HL-60/S4 (cell line): ENCODE measurements around the gene DES.
"Not testable (repeated sequence)": the region's sequence is repeated elsewhere in the genome, so short reads cannot be mapped to it uniquely, and the experiment has no call there.

Source experiments
- in situ Hi-C: fragments of 300-500 bp; cut with MboI; formaldehyde crosslinking; loops from 2 replicates; pipeline ENCODE4 v1.14.3; 2022; ENCODE audit warnings: low sequenced_read_pairs

The DES gene

DNA sequence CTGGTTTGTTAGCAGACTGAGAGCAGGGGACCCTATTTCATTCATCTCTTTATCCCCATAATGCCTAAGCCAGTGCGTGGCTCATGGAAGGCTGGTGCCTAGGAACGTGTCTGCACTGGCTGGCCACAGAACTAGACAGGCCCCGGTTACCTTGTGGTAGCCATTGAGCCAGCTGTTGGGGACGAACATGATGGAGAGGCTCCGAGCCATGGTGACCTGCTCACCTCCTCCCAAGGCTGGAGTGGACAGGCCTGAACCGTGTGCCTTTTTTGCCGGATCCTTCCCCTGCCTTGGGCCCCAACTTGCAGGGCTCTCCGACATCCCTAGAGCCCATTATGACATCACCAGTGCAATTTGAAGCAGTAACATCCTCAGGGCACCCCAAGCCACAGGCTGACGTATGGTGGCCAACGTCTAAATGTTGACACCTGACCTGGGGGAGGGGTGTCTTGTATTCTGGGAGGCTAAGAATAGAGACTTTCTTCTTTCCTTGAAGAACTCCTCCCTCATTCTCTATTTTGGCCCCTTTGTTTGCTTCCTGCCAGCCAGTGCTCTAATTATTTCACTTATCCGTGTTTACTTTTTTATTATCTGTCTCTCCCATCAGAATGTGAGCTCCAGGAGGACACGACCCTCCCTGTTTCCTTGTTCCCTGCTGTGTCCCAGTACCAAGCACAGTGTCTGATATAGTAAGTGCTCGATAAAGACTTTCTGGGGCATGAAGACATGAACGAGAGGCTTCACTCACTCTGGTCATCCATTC, 18.3 kb upstream of the DES start:
- in situ Hi-C loops, result loop anchor here (5.0 kb wide), 1 partner anchor 132 kb away; no protein-coding TSS in a partner anchor

DNA sequence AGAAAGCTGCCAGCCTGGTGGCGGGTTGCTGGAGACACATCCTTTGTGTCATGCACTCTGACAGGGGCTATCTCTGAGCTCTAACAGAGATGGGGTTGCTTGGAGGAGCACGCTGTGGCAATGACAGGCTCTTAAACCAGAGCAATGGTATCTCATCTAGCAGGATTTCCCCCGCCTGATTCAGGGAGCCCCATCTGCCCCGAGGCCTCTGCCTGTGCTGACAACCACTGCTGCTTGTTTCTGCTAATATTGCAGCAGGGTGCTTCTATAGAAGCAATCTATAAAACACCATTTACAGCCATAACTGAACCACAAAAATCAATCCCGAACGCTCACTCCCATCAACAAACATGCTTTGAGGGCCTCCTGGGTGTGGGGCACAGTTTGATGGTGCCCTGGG, 17.6 kb upstream of the DES start:
- in situ Hi-C loops, result no loop called here

DNA sequence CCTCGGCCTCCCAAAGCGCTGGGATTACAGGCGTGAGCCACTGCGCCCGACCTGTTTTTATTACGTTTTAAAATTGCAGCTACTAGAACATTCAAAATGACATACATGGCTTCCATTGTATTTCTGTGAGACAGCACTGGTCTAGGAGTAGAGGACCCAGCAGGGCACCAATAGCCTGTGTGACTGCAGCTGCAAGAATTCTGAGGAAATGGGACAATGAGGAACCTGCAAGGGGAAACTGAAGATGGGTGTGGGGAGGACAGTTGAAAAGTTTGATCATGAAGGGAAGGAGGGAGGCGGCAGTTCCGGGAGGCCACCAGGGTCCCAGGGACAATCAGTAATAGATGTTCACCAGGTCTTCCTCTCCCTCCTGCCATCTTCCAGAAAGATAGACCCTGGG, 16.6 kb upstream of the DES start:
- in situ Hi-C loops, result no loop called here

DNA sequence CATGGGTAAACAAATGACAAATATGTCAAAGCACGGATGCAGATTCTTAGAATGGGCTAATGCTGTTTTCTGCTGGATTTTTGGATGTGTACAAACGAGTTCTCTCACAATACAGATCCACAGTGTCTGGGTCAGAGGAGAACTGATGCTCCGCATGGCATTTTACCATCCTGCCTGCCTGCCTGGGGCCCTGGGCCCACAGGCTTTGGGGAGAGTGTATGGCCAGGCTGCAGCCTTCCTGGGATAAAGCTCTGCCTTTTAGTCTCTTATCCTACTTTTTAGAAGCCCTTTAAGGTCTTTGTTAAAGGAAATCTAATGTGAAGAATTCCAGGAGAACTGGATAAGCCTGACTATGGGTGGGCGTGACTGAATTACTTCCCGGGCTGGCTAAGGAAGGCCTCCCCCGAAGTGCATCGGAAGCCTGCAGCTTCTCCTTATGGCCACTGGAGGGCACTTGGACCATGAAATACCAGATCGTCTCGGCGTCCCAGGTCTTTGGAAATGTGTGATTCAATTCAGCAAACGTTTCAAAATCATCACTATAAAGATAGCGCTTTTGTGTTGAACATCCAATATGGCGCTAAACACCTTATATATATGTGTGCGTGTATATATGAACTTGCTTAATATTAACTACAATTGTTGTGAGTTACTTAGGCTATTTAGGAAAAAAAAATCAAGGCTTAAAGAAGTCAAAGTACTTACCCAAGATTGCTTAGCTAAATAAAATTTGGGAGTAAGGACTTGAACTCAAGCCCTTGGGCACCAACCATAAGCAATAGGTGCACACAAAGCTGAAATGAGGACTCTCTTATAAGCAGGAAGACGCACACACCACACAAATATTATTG, 15.3 kb upstream of the DES start:
- in situ Hi-C loops, result no loop called here

DNA sequence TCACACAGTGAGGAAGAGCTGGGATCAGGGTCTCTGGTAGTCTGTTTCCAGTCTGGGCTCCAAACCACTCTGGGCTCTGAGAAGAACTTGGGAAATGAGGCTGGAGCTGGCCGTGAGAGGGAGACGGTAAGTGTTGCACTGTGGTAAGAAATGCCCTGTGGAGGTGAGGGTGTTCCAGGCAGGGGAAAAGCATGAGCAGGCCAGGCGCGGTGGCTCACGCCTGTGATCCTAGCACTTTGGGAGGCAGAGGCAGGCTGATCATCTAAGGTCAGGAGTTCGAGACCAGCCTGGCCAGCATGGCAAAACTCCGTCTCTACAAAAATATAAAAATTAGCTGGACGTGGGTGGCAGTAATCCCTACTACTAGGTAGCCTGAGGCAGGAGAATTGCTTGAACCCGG, 14.3 kb upstream of the DES start:
- in situ Hi-C loops, result no loop called here

DNA sequence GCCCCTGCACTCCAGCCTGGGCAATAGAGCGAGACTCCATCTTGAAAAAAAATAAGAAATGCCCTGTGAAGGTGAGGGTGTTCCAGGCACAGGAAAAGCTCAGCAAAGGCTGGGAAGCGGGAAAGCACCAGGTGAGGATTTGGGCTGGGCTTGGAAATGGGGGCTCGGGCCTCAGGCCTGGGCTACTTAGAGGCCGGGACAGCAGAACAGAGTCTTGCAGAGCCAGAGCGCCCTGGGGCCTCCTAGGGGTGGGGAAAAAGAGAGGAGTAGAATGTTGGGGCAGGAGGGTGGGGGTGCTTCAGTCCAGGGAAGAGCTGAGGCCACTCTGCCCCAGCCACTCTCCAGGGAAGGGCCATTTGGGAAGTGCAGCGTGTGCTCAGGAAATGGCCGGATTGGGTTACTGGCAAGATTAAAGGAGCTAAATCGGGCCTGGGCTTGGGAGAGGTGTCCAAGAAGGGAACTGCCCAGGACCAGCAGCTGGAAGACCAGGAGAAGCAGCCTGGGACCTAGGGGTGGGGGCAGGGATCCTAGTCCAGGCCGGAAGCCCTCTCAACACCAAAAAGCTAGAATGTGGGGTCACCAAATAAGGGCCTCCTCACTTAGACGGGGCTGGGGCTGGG, 13.8 kb upstream of the DES start:
- in situ Hi-C loops, result no loop called here

DNA sequence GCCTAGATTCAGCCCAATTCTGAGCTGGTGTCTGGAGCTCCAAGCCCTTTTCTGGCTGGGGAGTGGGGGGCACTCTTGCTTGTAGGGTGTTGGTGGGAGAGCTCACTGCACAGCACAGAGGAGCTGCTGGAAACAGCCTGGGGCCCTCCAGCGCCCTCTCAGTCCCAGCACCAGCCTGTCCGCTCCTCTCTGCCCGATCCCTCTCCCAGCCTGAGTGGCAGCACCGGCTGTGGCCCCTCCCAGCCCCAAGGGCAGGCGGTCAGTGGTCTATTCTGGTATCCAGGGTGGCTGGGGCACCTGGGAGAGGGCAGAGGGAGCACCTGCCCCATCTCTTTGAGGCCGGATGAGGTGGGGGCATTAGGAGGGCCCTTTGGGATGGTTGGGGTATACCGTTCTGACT, 13.2 kb upstream of the DES start:
- in situ Hi-C loops, result no loop called here

DNA sequence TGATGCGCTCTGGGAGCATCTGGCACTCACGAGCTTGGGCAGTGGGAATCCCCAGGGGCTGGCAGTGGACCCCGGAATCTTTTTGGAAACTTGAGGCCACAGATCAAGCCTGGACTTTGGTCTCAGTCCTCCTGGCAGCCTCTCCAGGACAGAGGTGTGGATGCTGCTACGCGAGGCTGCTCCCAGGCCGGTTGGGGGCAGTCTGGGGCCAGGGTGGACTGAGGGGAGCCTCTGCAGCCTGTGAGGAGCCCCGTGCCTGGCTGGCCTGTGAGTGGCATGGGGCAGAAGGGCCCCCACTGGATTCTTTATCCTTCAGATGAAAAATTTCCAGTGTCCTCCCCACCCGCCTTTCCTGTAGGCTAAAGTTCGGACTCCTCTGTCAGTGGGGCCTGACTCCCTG, 12.7 kb upstream of the DES start:
- in situ Hi-C loops, result no loop called here

DNA sequence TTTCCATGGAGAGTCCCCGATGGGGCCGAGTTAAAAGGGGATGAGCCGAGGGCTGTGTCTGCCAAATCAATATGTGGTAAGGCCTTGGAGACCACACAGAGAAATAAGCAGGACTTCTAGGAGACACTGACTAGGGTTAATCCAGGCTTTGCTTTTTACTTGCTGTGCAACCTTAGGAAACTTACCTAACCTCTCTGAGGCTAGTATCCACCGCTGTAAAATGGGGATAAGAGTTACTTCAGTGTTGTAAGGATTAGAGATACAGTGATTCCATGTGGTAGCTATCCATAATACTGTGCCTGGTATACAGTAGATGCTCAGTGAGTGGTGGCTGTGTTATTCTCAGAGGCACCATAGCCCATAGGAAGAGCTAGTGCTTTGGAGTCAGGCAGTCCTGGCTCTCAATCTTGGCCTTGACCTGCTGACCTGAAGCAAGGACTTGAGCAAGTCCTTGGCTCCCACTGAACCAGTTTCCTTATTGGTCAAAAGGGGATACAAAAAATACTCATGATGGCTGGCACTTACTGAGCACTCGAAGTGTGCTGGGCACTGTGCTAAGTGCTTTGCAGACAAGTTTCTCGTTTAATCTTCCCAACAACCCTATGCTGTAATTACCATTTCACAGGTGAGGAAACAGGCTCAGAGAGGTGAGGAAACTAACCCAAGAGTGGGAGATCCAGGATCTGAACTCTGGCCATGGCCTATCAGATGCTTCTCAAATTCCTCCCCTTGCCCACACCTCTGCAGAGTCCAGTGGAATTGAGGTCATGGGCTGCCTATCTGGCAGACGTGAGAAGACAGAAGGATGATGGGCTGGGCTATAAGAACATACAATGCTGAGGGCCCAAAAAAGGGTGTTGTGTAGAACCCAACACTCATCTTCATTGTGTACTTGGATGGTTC, 12.0 kb upstream of the DES start:
- in situ Hi-C loops, result no loop called here

DNA sequence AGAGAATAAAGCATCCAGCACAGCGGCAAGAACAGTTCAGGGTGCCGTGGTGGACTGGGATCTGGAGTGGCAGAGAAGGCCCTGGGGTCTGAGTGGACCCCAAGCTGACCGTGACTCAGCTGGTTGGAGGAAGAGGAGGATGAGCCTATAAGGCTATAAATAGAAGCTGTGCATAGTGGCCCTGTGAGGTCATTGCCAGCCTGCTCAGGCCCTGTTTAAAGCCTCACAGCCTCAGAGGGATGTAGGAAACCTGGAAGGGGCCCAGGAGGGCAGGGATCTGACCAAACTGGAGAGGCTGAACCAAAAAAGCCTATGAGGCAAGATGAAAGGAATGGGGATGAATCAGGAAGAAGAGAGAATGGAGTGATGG, 11.3 kb upstream of the DES start:
- in situ Hi-C loops, result no loop called here

DNA sequence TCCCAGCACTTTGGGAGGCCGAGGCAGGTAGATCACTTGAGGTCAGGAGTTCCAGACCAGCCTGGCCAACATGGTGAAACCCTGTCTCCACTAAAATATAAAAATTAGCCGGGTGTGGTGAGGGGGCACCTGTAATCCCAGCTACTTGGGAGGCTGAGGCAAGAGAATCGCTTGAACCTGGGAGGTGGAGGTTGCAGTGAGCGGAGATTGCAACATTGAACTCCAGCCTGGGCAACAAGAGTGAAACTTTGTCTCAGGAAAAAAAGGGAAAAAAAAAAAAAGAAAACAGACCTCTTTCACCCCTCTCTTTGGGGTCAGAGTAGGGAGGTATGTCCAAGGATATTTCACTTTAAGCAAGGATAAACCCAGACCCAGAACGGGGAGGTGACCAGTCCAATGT, 10.8 kb upstream of the DES start:
- in situ Hi-C loops, result not testable (repeated sequence)

DNA sequence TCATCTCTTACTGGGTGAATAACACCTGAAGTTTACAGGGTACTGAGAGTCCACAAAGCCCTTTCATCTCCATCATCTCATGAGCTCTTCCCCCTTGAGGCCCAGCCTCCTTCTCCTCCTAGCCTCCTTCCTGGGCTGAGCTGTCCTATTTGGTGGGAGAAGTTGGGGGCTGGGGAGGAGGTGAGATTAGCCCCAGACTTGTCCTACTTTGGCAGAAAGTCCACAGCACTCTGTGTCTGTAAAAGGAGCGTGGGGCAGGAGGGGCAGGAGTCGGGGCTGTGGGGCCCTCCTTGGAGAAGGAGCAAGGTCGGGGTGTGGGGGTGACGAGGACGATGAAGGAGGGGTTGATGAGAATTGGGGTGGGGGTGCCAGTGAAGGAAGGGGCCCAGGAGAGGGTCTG, 10.0 kb upstream of the DES start:
- in situ Hi-C loops, result no loop called here

DNA sequence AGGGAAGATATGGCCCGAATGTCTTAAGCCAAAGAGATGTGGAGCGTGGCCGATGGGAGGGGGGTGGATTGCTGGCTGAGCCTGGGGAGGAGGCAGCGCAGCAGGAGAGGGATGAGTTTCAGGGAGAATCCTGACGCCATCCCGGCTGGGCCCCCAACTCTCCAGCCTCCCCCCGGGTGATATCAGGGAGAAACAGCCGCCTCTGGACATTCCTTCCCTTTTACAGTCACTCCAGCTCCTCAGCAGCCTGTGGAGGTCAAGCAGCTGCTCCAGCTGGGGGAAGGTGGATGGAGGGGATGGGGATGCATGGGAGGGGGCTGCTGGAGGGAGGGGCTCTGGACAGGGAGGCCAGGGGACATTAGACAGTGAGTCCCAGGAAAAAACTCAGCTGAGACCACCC, 9.5 kb upstream of the DES start:
- in situ Hi-C loops, result no loop called here

DNA sequence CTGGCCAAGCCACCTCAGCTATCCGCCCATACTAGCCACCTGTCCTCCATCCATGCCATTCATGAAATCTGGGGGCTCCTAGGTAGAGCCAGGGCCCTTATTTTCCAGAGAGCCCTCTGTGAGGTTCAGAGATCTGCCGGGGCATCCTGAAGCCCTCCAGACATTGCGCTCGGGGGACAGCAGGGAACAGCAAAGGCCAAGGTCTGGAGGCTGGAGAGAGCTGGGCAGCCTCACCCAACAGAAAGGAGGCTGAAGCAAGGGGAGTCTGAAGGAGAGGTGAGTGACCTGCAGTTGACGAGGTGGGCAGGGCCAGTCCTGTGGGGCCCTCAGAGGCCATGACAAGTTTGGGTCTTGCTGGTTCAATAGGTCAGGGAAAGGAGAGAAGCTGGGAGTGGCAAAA, 8.6 kb upstream of the DES start:
- in situ Hi-C loops, result no loop called here

DNA sequence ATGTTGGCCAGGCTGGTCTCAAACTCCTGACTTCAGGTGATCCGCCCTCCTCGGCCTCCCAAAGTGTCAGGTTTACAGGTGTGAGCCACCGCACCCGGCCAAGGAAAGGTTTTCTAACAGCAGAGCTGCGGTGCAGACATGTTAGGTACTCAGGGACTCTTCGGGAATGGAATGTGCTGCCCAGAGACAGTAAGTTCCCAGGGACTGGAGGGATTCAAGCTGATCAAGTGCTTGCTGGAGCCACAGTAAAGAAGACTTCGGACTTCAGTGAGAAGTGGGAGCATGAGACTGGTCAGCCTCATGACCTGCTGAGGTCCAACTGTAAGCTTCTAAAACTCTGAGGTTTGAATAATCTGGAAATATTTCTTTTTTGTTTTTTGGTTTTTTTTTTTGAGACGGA, 7.8 kb upstream of the DES start:
- in situ Hi-C loops, result no loop called here

DNA sequence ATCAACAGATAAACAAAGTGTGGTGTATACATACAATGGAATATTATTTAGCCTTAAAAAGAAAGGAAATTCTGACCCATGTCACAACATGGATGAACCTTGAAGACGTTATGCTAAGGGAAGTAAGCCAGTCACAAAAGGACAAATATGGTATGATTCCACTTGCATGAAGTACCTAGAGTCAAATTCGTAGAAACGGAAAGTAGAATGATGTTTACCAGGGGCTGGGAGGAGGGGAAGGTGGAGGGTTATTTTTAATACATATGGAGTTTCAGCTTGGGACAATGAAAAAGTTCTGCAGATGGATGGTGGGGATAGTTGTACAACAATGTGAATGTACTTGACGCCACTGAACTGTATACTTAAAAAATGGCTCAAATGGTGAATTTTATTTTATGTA, 3.3 kb upstream of the DES start:
- in situ Hi-C loops, result no loop called here

DNA sequence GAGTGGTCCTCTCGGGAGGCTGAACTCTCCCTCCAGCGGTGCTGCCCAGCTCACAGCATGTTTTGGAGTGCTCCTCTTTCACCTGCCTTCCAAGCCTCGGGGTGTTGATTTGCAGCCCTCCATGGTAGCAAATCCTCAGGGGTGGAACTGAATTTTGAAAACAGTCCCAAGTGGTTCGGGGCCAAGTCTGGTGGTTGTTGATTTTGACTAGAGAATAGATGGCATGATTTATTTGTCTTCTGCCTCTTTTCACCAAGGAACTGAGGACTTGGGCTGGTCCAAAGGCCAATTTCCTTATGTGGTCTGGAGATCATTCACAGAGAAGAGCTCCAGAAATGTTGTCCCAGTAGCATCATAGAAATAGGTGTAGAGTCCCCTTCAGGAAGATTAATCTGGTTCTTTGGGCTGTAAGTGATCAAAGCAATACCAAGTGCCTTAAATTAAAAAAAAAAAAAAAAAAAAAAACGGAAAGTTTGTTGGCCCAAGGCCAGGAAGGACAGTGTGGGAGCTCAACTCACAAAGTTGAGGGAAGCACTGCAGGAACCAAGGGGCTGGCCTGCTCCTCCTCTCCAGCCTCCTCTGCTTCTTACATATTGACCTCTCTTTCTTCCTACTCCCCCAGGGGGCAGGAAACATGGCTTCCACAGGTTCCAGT, 2.5 kb upstream of the DES start:
- in situ Hi-C loops, result no loop called here

DNA sequence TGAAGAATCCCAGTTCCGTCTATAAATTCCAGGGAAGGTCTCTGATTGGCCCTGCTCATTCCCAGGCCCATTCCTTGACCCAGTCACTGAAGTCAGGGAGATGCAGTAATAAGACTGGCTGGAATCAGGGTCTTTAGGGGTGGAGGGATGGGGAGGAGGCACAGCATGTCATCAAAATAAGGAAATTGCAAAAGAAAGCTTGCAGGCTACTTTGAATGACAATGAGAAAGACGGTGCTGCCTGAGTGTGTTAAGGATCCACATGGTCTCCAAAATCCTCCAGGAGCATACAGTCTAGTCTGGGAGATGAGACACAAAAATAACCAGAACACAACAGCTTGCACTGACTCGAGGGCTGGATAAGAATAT, 2.0 kb upstream of the DES start:
- in situ Hi-C loops, result no loop called here

DNA sequence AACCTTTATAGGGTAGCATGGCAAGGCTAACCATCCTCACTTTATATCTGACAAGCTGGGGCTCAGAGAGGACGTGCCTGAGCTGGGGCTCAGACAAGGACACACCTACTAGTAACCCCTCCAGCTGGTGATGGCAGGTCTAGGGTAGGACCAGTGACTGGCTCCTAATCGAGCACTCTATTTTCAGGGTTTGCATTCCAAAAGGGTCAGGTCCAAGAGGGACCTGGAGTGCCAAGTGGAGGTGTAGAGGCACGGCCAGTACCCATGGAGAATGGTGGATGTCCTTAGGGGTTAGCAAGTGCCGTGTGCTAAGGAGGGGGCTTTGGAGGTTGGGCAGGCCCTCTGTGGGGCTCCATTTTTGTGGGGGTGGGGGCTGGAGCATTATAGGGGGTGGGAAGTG, 1.2 kb upstream of the DES start:
- in situ Hi-C loops, result no loop called here

DNA sequence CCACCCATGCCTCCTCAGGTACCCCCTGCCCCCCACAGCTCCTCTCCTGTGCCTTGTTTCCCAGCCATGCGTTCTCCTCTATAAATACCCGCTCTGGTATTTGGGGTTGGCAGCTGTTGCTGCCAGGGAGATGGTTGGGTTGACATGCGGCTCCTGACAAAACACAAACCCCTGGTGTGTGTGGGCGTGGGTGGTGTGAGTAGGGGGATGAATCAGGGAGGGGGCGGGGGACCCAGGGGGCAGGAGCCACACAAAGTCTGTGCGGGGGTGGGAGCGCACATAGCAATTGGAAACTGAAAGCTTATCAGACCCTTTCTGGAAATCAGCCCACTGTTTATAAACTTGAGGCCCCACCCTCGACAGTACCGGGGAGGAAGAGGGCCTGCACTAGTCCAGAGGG, 803 bp upstream of the DES start:
- in situ Hi-C loops, result no loop called here

DNA sequence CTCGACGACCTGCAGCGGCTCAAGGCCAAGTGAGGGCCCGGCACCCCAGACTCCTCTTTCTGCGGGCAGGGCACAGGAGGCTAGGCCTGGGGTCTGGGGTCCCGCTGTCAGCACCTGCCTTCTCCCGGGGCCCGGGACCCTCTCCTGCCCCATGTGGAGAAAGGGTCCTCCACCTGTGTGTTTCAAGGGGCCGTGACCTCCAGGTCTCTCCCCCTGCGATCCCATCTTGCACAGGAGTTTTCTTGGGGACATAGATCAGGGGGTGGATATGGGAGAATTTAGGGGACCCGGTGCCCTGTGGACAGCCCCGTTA, 791 bp downstream of the DES start:
- in situ Hi-C loops, result no loop called here
